PC-9 (cell line): ENCODE data around the gene BCL11A. TPM values are rescaled to one million over a fixed set of nuclear protein-coding genes. Genes with fewer than 3 reads are reported as not detected.

Source experiments
- BruUV-seq: library from RNA; stranded (reverse); fragments of 400-500 nt; replicated peaks from 2 replicates; lab custom pipeline; 2021; lab: Mats Ljungman, UMichigan
- CTCF ChIA-PET: fragments of 300-600 bp; sonication (Branson Sonifier 250); formaldehyde crosslinking; loops from one replicate; lab custom pipeline; 2022; ENCODE audit warnings: antibody characterized with exemption; lab: Charles Lee
- POLR2A ChIA-PET: fragments of 300-600 bp; sonication (Branson Sonifier 250); formaldehyde crosslinking; loops from one replicate; lab custom pipeline; 2022; ENCODE audit warnings: antibody characterized with exemption; ENCODE audit not compliant: unreplicated experiment; lab: Charles Lee
- DNase-seq, 2 experiments: peaks; one replicate each; pipeline versions ENCODE4 v3.0.0 to v3.0.0-alpha.2; 2015 to 2022; ENCODE audit warnings: mixed read lengths in 1 of 2
- H2AFZ ChIP-seq: fragments of 200-600 bp; sonication (generic); 2 replicates; pipeline ENCODE4 v1.8.1; 2017; ENCODE audit warnings: antibody characterized with exemption
- H3F3A ChIP-seq: fragments of 200-600 bp; sonication (generic); 2 replicates; pipeline ENCODE4 v1.8.1; 2017; ENCODE audit warnings: antibody characterized with exemption, mild to moderate bottlenecking, low read depth; ENCODE audit not compliant: insufficient read depth
- H3K27ac ChIP-seq: fragments of 200-600 bp; sonication (generic); 2 replicates; pipeline ENCODE4 v1.6.1; 2016; ENCODE audit warnings: mixed run types
- H3K27me3 ChIP-seq: fragments of 200-600 bp; sonication (generic); 2 replicates; pipeline ENCODE4 v1.6.1; 2016; ENCODE audit warnings: low read depth, mixed run types; ENCODE audit not compliant: insufficient read depth
- H3K36me3 ChIP-seq: fragments of 200-600 bp; sonication (generic); 2 replicates; pipeline ENCODE4 v1.6.1; 2016; ENCODE audit warnings: low read depth, mixed run types
- H3K4me1 ChIP-seq: fragments of 200-600 bp; sonication (generic); replicated peaks from 2 replicates; pipeline ENCODE4 v1.6.1; 2016; ENCODE audit warnings: mixed run types; ENCODE audit not compliant: insufficient read depth
- H3K4me2 ChIP-seq: fragments of 200-600 bp; sonication (generic); 2 replicates; pipeline ENCODE4 v1.6.1; 2017; ENCODE audit warnings: mixed run types
- H3K4me3 ChIP-seq: fragments of 200-600 bp; sonication (generic); 2 replicates; pipeline ENCODE4 v1.6.1; 2016; ENCODE audit warnings: mixed run types
- H3K79me2 ChIP-seq: fragments of 200-600 bp; sonication (generic); 2 replicates; pipeline ENCODE4 v1.6.1; 2017; ENCODE audit warnings: low read depth, mixed run types
- H3K9me2 ChIP-seq: fragments of 200-600 bp; sonication (generic); 2 replicates; pipeline ENCODE4 v1.8.1; 2017; ENCODE audit warnings: mild to moderate bottlenecking; ENCODE audit not compliant: insufficient read depth
- H3K9me3 ChIP-seq: fragments of 200-600 bp; sonication (generic); 2 replicates; pipeline ENCODE4 v1.8.1; 2016; ENCODE audit warnings: low read depth; ENCODE audit not compliant: insufficient read depth
- H4K20me1 ChIP-seq: fragments of 200-600 bp; sonication (generic); 2 replicates; pipeline ENCODE4 v1.8.1; 2017; ENCODE audit not compliant: insufficient read depth
- EZH2 ChIP-seq: fragments of 200-600 bp; sonication (generic); IDR thresholded peaks from 2 replicates; pipeline ENCODE4 v1.8.0; 2017; ENCODE audit warnings: antibody characterized with exemption, low read depth
- intact Hi-C: fragments of 100-400 bp; cut with micrococcal nuclease; formaldehyde crosslinking; loops from one replicate; pipeline ENCODE4 v1.10.0; 2022; ENCODE audit not compliant: unreplicated experiment
- total RNA-seq: library from RNA; stranded (reverse); gene quantifications from 2 replicates; pipeline ENCODE4 v1.2.3, GENCODE V29; 2021
- TF ChIP-seq, protein P1 (sequence below): fragments of 200-600 bp; sonication (generic); conservative IDR thresholded peaks from 2 replicates; pipeline ENCODE4 v1.6.1; 2017; ENCODE audit warnings: mixed run types, antibody characterized with exemption, mild to moderate bottlenecking, moderate library complexity

BCL11A gene
- total RNA-seq, 1 experiment from 2014 or later = not detected

- ChIA-PET CTCF (no interaction called here), POLR2A (no interaction called here)
- Histone ChIP-seq H3K4me2 (no peak overlapping the region), H3K27me3 (peaks cover 51% of the 10 kb centered on the region), H3K9me3 (no peaks in the 10 kb centered on the region; the same call in 1 of the 2 replicates), H3F3A (no peaks in the 10 kb centered on the region), H4K20me1 (no peaks in the 10 kb centered on the region), H3K9me2 (no peaks in the 10 kb centered on the region), H3K27ac (no peak overlapping the region), H3K36me3 (no peaks in the 10 kb centered on the region), H3K4me1 (no peaks in the 10 kb centered on the region), H3K79me2 (no peaks in the 10 kb centered on the region), H3K4me3 (no peak overlapping the region), H2AFZ (no peak overlapping the region)
- intact Hi-C loops = no loop called here
- DNase-seq = no peak
- no peak for TF ChIP-seq EZH2
- TF ChIP-seq, protein P1, sequence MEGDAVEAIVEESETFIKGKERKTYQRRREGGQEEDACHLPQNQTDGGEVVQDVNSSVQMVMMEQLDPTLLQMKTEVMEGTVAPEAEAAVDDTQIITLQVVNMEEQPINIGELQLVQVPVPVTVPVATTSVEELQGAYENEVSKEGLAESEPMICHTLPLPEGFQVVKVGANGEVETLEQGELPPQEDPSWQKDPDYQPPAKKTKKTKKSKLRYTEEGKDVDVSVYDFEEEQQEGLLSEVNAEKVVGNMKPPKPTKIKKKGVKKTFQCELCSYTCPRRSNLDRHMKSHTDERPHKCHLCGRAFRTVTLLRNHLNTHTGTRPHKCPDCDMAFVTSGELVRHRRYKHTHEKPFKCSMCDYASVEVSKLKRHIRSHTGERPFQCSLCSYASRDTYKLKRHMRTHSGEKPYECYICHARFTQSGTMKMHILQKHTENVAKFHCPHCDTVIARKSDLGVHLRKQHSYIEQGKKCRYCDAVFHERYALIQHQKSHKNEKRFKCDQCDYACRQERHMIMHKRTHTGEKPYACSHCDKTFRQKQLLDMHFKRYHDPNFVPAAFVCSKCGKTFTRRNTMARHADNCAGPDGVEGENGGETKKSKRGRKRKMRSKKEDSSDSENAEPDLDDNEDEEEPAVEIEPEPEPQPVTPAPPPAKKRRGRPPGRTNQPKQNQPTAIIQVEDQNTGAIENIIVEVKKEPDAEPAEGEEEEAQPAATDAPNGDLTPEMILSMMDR = no peak
- BruUV-seq = no TSS peak
Measured at GRCh38 chr2:60595953-60596352, 42.5 kb upstream of the BCL11A start.

DNA sequence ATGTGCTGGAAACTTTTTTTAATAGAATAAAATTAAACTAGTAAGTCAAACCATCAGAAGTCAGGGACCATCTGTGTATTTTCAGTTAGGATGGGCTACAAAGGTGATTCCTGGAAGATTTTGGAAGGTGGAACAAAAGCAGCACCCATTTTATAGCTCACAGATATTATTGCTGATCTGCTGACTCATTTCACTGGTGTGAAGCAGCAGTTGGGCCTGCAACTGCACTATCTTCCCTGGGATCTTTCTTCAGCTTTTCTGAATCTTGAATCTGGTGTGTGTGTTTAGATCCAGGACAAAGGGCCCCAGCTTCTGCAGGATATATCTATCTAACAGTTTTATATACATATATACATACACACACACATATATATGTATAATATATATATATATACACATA lies 35.6 kb upstream of the BCL11A start:
- no peak overlapping the region for H3K27ac ChIP-seq
- H3K79me2 ChIP-seq = no peaks in the 10 kb centered on the region
- H3K4me1 ChIP-seq = no peaks in the 10 kb centered on the region
- CTCF ChIA-PET = no interaction called here
- H3K27me3 ChIP-seq = peaks cover 42% of the 10 kb centered on the region
- POLR2A ChIA-PET = interaction anchor here (0.5 kb wide), 1 partner anchor 21 kb away, joined by 6 read pairs; no protein-coding TSS in a partner anchor
- no peak overlapping the region for H3K4me2 ChIP-seq
- no TSS peak for BruUV-seq
- no peak overlapping the region for H3K4me3 ChIP-seq
- intact Hi-C loops = loop anchor here (10.0 kb wide), 1 partner anchor 1284 kb away; no protein-coding TSS in a partner anchor
- H4K20me1 ChIP-seq = 0 out of 2 replicates have a peak, but pooled peaks cover 3% of the 10 kb centered on the region
- H3K9me3 ChIP-seq = no peaks in the 10 kb centered on the region; the same call in 1 of the 2 replicates
- H3K36me3 ChIP-seq = no peaks in the 10 kb centered on the region
- H3K9me2 ChIP-seq = no peaks in the 10 kb centered on the region
- H2AFZ ChIP-seq = no peak overlapping the region
- no peak for DNase-seq
- no peaks in the 10 kb centered on the region for H3F3A ChIP-seq
- no peak for TF ChIP-seq EZH2
- TF ChIP-seq, protein P1 = no peak

GRCh38 chr2:60586081-60586480 lies 32.6 kb upstream of the BCL11A start:
- H3K9me3 ChIP-seq = no peaks in the 10 kb centered on the region
- no peaks in the 10 kb centered on the region for H3K4me1 ChIP-seq
- TF ChIP-seq EZH2 = no peak
- ChIA-PET POLR2A (no interaction called here), CTCF (no interaction called here)
- H3K9me2 ChIP-seq = no peaks in the 10 kb centered on the region
- H4K20me1 ChIP-seq = 0 out of 2 replicates have a peak, but pooled peaks cover 3% of the 10 kb centered on the region
- no peak overlapping the region for H3K4me3 ChIP-seq
- no peaks in the 10 kb centered on the region for H3K79me2 ChIP-seq
- H3F3A ChIP-seq = no peaks in the 10 kb centered on the region
- BruUV-seq = no TSS peak
- intact Hi-C loops = loop anchor here (10.0 kb wide), 1 partner anchor 1281 kb away; no protein-coding TSS in a partner anchor
- H3K27me3 ChIP-seq = peaks cover 72% of the 10 kb centered on the region
- no peak overlapping the region for H3K27ac ChIP-seq
- H3K36me3 ChIP-seq = no peaks in the 10 kb centered on the region
- H2AFZ ChIP-seq = no peak overlapping the region
- H3K4me2 ChIP-seq = no peak overlapping the region
- DNase-seq = no peak
